NCI-H2107 (cell line): ENCODE data around the gene SEMA5A.

Source experiments
- DNase-seq: peaks from one replicate; lab custom pipeline; 2025; lab: John Stamatoyannopoulos, UW

The SEMA5A gene, protein sequence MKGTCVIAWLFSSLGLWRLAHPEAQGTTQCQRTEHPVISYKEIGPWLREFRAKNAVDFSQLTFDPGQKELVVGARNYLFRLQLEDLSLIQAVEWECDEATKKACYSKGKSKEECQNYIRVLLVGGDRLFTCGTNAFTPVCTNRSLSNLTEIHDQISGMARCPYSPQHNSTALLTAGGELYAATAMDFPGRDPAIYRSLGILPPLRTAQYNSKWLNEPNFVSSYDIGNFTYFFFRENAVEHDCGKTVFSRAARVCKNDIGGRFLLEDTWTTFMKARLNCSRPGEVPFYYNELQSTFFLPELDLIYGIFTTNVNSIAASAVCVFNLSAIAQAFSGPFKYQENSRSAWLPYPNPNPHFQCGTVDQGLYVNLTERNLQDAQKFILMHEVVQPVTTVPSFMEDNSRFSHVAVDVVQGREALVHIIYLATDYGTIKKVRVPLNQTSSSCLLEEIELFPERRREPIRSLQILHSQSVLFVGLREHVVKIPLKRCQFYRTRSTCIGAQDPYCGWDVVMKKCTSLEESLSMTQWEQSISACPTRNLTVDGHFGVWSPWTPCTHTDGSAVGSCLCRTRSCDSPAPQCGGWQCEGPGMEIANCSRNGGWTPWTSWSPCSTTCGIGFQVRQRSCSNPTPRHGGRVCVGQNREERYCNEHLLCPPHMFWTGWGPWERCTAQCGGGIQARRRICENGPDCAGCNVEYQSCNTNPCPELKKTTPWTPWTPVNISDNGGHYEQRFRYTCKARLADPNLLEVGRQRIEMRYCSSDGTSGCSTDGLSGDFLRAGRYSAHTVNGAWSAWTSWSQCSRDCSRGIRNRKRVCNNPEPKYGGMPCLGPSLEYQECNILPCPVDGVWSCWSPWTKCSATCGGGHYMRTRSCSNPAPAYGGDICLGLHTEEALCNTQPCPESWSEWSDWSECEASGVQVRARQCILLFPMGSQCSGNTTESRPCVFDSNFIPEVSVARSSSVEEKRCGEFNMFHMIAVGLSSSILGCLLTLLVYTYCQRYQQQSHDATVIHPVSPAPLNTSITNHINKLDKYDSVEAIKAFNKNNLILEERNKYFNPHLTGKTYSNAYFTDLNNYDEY

DNA sequence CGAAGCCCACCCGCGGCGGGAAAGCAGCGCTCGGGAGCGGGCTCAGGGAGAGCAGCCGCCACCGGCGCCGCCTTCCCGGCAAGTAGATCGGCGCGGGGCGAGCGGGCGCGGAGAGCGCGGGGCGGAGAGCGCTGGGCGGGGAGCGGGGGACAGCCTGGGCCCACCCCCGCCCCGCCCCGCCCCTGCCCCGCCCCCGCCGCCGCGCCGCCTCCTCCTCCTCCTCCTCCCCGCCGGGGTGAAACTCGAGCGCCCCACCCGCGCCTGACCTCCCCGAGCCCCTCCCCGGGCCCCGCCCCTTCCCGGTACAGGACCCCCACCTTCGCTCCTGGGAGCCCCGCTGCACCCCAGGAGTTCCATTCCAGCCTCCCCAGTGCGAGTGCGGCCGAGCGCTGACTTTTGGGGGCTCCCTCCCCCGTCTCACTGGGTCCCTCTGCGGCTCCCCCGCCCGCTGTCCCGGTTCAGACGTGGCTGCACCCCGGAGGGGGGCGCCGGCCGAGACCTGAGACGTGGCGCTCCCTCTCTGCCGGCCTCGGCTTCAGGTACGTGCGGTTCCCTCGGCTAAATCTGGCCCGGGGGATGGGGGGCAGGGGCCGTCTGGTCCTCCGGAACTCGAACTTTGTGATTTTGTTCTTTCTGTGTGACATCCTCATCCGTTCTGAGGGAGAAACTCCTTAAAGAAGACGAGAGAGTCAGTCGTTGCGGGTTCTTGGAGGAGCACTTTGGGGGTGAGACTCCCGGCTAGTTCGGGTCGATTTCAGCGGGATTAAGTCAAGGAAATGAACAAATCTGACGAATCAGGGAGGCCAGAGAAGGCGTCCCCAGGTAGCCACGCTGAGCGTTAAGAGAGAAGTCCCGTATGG, at the start of gene SEMA5A:
SEMA5A (minus strand) TSS at position 84 of the 860 bp plus-strand sequence. CDS start 166,129 bp downstream, outside the sequence.
- DNase-seq: no peak

DNA sequence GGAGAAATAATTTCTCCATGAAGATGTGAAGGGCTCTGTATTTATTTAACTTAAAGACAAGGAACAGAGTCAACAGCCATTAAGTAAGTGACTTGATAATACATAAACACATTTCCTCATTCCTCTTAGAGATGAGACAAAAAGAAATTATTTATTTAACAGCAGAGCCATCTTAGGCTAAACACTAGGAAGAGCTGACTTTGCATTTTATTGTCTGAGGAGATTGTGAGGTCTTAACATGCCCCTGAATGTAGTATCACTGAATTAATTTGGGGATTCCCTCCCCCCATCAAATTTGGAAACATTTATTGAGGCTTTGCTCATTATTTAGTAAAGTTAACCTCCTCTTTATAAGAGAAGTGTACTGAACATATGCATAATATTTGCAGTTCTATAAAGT, 49.0 kb upstream of the SEMA5A start:
- DNase-seq: no peak

DNA sequence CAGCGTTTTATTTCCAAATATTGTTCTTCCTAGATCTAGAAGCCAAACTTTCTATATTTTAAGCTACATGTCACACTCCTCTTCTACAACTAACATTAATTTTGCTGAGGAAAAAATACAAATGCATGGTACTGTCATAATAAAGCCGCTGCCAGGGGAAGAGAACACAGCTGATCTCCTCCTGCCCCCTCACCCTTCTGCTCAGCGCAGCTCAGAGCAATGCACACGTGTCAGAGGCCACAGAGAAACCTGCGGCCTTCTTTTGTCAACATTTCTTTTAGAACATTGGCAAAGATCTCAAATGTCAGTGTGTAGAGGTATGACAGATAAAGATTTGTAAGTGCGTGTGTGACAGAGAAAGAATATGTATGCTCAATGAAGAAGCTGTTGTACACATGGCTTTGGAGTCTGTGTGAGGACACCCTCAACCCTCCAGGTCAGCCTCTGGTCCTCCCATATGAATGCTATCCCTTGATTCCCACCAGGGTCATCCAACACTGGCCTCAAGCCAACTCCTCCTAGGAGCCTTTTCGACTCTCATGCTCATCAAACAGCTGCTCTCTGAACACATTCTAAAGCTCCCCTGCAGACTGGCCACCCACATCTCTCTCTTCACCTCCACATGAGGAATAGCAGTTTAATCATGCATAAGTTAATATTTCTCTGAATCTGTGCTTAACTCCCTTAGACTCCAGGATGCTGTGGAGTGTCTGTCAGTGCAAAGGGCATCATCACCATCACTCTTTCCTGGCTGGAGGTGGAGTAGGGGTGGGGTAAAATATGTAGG, 43.4 kb upstream of the SEMA5A start:
- no peak for DNase-seq

DNA sequence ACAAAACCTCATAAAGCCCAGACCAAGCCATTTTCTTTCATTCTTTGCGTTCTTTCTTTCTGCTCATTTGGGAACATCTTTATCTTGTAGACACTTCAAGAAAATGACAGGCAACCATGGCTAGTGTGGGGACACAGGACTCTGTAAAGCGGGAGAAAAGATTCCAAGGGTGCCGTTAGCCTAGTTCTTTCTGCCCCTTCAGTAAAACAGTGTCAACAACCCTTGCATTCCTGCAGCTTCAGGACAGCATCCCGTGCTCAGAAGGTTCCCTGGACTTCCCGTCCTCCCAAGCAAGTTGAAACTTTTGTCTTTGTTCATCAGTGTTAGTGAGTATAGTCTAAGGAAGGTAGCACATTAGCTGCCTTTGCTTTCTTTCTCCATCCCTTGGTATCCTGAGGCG, 42.4 kb upstream of the SEMA5A start:
- no peak for DNase-seq

DNA sequence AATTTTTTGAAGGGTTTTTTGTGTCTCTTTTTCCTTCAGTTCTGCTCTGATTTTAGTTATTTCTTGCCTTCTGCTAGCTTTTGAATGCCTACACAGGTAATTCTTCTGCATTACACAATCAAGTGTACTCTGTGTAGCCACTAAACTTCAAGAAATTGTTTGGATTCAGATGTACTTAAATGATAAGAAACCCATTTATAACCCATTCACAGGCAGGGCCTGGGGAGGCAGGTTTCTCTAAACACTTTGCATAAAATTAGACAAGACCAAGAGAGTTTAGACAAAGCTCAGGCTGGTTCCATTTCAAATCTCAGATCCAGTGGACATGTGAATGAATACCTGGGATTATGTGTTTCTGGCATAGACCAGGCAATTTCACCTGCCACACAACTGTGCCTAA, 41.3 kb upstream of the SEMA5A start:
- no peak for DNase-seq

DNA sequence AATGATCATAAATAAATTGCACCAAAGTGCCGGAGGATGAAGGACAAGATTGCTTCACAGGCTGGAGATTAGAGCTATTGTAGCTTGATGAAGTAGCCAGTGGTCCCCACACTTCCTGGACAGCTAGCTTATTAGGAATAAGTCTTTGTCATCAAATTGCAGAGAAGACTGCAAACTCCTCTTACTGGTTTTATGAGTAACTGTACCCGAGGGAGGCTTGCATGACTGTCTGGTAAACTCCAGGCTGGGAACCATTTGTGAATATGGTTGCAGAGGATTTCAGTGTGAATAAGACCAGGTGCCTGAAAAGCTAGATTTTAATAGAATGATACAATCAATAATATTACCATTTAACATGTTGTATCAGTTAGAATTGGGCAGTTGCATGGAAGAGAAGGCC, 36.5 kb upstream of the SEMA5A start:
- no peak for DNase-seq

DNA sequence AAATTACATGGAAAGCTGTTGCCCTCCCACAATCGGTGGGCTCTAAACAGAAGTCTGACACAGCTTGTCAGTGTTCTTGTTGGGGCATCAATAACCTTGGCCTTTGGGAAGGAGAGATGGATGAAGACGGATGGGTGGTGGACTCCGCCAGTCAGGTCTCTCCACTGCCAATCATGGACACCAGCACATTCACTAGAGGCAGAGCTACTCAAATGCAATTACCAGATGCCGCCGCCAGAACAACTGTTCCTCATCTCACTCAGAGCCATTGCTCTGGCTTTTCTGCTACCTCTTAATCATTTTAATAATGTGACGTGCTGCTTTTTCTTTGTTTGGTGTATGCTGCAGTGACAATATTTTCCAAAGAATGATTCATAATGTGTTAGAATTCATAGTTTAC, 27.9 kb upstream of the SEMA5A start:
- DNase-seq: no peak

DNA sequence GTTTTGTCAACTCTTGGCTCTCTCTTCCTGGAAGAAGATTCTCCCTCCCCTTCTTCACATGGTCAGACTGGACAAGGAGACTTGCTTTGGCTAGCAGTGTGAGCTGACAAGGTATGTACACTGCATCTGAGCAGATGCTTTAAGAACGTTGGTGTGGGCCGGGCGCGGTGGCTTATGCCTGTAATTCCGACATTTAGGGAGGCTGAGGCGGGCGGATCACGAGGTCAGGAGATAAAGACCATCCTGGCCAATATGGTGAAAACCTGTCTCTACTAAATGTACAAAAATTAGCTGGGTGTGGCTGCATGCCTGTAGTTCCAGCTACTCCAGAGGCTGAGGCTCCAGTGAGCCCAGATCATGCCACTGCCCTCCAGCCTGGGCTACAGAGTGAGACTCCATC, 26.4 kb upstream of the SEMA5A start:
- DNase-seq: no peak

DNA sequence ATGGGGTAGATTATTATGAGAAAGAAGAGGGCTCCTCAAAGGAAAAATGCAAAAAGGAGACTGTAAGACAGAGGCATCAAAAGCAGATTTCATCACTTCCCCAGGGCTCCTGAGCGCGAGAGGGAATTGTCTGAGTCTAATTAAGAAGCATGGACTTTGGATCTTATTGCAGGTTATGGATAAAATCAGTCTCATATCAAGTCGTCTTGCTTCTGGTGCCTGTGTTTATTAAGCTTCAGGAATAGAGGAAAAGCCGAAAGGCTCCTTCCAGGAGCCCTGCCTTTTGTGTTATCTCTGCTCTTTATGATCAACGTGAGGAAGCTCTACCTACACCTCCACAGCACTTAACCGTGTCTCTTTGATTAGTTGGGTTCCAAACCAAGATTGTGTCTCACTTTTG, 25.0 kb upstream of the SEMA5A start:
- DNase-seq: no peak

DNA sequence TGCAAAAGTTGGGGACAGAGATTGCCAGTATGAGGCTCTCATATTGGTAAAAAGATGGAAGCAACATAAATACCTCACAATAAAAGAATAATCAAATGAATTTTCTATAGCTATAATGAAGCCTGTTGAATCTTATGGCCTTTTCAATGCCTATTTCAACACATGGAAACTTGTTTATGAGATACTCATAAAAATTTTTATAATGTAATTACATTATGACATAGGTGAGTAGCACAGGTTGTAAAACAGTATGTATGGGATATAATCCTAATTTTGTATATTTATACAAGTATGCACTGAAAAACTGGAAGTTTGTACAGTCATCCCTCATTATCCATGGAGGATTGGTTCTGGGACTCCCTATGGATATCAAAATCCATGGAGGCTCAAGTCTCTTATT, 21.2 kb upstream of the SEMA5A start:
- DNase-seq: no peak

DNA sequence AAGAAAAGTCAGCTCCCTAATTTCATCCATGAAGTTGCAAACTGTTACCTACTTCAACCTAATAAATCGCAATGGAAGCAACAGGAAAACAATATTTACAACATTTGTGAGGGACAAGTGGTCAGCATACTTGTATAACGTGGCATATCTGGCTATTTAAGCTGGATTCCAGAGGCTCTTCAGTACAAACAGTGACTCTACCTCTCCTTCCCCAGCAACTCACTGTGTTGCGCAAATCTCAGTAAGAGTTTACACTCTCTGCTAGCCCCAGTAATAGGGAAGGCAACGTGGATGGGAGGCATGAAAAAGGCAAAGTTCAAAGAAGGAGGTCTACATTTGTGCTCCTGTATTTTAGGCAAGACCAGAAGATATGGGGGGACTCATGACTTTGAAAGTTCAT, 18.9 kb upstream of the SEMA5A start:
- no peak for DNase-seq

DNA sequence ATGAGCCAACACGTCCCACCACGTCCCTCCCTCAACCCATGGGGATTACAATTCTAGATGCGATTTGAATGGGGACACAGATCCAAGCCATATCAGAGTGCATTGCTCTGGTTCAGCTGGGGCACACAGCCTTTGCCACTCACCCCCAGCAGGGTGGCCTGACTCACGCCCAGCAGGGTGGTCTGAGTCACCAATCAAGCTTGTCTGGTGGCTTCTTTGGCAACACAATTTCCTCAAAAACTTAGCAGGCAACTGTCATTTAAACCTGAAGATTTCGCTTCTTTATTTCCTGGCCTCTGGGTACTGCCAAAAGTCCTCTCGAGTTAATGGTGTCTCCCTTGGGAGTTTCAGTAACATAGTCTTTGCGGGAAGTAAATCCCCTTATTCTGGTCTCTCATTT, 16.3 kb upstream of the SEMA5A start:
- no peak for DNase-seq

DNA sequence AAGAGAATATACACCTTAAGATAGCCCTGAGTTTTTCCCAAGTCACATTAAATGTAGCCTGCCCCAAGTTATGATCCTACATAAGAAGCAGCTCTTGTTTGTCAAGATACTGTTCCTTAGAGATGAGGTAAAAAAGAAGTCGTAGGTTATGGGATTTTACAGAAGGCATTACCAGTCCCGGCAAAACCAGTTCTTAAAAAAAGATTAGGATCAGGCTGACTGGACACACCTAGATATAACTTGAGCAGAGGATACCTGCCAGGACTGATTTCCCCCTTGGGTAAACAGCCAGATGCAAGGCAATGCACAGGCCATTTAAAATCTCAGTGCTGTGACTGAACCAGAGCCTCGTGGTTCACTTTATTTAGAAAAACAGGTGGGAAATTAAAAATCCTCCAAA, 14.1 kb upstream of the SEMA5A start:
- DNase-seq: no peak

DNA sequence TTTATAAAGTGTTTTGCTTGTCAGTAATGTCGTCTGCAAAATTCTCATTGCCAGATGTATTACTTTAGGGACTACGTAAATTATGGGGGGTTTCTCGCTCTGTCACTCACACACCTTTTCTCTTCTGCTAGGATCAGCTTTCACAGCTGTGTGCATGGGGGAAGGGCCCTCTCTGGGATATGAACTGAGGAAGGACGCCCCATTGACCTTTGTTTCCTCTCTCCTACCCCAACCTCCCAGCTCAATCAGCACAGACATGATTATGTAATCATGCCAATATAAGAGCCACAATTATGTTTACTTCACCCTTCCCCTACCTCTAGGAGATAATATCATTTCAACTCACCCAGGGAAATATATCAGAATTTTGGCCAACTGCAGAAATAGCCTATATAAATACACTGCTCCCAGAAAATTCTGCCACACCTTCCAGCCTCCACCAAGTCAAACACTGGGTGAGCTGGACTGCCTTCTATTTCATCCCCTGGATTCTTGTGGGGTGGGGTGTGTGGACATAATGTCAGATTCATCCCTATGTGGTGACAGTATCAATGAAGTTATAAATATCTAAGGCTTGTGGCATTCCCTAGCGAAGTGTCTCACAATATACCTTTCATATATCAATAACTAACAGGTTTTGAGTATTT, 12.6 kb upstream of the SEMA5A start:
- DNase-seq: no peak

DNA sequence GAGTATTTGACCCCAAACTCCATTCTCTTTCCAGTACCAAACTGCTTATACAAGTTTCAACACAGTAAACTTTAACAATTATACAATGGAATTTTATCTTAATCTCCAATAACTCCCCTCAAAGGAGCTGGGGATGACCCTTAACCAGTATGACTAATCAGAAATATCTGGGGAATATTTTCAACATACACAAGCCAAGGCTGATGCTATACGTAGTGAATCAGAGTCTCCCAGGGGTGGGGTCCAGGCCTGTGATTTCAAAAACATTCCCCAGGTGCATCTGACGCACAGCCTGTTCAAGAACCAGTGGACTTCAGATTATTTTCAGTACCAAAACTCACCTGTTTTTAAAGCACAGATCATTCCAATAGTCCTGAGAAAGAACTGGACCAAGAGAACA, 11.8 kb upstream of the SEMA5A start:
- DNase-seq: no peak

DNA sequence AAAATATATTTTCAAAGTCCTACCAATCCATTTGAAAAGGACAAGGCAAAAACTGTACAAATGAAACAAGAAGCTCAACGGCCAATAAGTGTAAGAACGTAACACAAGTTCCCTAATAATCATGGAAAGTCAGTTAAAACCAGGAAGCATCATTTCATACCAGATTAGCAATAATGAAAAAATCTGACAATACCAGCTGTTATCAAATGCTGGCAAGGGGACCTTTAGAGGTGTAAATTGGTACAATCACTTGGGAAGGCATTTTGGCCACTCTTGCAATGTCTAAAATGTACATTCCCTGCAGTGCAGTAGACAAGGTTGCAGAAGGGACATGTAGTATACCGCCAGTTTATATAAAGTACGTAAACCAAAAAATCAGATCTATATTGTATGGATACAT, 10.1 kb upstream of the SEMA5A start:
- DNase-seq: no peak

DNA sequence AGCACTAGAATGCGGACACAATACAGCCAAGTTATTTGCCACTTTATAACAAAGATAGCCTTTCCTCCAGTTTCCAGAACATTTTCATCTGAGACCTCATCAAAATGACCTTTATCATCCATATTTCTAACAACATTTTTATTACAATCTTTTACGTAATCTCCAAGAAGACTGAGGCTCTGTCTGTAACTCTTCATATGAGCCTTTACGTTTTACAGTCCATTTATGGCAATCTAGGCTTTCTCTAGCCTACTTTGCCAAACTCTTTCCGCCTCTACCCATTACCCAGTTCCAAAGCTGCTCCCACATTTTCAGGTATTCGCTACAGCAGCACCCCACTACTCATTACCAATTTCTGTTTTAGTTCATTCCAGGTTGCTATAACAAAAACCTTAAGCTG, 8.2 kb upstream of the SEMA5A start:
- DNase-seq: no peak

DNA sequence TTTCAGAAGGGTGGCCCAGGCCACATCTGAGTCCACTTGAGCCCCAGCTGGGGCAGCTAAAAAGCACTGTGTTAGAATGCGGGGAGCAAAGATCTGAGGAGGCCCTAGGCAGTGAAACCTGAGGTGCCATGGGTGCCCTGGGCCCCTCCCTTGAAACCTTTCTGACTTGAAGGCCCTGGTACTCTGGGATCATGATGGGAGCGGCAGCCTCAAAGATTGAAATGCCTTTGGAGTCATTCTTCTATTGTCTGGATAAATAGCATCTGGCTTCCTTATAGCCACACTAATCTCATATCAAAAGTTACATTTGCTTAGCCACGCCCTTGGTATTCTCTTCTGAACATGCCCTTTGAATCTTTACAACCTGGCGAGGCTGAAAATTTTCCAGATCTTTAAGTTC, 7.7 kb upstream of the SEMA5A start:
- DNase-seq: no peak

DNA sequence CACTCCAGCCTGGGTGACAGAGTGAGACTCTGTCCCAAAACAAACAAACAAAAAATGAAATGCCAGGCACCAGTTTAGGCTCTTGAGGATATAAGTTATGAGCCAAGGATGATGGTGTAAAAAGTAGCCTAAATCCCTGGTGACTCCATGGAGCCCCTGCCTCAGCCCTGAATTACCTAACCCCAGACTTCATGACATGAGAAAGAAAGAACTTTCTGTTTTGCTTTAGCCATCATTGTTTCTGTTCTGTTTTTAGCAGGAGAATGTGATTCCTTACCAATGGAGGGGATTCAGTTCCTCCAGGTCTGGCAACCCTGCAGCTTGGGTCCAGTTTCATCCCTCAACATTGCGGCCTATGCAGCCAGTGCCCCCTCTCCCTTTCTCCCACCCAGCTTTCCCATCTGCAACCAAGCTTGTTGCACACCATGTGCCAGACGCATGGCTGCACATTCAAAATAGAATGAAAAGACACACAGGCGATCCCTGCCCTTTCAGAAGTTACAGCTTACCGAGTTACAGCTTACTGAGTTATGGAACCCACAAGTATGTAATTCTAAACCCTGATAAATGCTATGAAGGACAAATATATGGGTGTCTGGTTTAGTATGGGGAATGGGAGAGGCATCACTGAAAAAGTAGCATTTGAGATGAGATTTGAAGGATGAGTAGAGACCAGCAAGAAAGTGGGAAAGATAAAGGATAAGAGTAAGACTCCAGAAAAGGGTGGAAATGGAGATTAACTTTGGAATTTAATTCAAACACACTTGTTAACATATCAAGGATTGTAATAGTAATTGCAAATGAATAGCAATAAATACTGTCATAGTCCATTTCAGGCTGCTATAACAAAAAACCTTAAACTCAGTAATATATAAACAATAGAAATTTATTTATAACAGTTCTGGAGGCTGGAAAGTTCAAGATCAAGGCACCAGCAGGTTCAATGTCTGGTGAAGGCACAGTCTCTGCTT, 6.0 kb upstream of the SEMA5A start:
- DNase-seq: no peak
